Caki2 (cell line): ENCODE data around the gene DPYD. TPM values are rescaled to one million over a fixed set of nuclear protein-coding genes. Genes with fewer than 3 reads are reported as not detected.

Source experiments
- DNase-seq: peaks from one replicate; pipeline ENCODE4 v3.0.0-alpha.2; 2015; ENCODE audit warnings: low read depth
- in situ Hi-C: cut with HindIII; loops from 2 replicates; pipeline ENCODE4 v1.10.0; 2016; ENCODE audit warnings: low sequenced_read_pairs, low pct_unique_long_range_greater_than_20kb, mixed read lengths
- total RNA-seq: library from RNA; depleted of rRNA; stranded (reverse); fragments of >200 nt; shearing (Covaris generic); gene quantifications from 2 replicates; pipeline ENCODE4 v1.2.3, GENCODE V29; 2014; ENCODE audit warnings: low replicate concordance

Gene DPYD
- total RNA-seq, 1 experiment from 2014 or later = 2.2 TPM

DNA sequence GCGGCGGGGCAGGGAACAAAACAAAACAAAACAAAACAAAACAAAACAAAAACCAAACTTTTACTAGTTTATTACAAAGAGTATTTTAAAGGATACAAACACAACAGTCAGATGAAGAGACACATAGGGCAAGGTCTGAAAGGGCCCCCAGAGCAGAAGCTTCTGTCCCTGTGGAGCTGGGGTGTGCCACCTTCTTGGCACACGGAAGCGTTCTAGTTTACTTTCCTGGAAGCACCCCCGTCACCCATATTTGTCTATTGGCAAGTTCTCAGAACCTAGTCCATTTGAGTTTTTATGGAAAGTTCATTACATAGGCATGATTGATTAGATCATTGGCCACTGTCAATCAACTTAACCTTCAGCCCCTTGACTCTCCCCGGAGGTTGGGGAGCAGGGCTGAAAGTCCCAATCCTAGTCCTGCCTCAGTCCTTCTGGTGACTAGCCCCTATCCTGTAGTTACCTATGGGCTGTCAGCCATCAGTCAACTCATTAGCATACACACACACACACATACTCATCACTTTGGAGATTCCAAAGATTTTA is 380.4 kb downstream of the DPYD start:
- in situ Hi-C loops = no loop called here
- DNase-seq = no peak

DNA sequence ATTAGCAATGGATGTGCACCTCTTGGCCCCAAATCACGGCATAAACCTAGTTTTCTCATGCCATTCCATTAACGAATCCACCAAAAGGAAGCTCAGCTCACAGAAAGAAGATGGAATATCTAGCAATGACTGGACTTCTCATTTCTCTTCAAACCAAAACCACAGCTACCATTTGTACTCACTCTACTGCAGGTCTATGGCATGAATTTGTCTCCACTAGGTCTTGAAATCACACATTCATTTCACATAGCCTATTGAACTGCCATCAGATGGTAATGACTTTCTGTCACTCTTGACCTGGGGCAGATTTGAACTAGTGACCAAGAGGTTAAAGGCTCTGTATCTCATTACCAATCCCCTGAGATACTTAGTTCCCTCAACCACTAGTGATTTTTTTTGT is 382.7 kb downstream of the DPYD start:
- in situ Hi-C loops = no loop called here
- DNase-seq = no peak

DNA sequence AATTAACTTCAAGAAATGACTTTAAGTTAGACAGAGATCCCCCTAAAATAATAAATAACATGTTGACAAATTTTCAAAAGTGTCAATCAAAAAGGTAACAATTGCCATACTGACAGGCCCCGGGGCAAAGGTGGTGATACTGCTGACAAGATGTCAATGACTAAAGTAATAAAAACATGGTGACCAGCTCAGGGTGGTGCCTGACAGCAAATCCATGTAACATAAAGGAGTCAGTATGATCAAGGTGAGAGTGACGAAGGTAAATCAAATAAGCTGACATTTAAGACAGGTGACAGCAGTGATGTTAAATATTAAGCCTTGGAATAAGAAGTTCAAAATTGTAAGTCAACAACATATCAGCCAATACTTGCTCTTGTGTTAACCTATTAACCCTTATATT is 387.5 kb downstream of the DPYD start:
- DNase-seq = no peak

DNA sequence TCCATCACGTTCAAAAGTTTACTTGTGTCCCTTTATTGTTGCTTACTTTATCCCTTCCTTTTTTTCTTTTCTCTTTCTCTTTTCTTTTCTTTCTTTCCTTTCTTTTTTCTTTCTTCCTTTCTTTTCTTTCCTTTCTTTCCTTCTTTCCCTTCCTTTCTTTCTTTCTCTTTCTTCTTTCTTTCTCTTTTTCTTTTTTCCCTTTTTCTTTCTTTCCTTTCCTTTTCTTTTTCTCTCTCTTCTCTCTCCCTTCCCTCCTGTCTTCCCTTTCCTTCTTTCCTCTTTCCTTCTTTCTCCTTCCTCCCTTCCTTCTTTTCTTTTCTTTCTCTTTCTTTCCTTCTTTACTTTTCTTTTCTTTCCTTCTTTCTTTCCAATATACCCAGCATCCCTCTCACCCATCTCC is 391.2 kb downstream of the DPYD start:
- in situ Hi-C loops = no loop called here
- DNase-seq = no peak

More for the DNA sequence above, 387.5 kb downstream of the DPYD start:
- in situ Hi-C loops = no loop called here

DNA sequence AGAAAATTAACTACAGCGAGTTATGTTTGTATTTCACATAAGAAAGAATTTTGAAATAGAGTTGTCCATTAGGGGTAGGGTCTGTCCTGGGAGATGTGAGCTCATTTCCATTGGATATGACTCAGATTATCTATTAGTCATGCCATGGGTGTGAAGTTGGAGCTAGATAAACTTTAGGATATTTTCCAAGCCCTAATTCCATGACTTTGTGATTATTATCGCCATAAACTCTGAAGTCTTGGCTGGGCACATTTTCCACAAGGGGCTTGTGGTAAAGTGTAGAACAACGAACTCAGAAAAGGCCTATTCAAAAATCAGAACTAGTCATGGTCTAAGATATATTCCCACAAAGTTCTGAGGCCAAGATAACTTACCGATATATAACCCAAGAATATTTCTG is 396.6 kb downstream of the DPYD start:
- in situ Hi-C loops = no loop called here
- DNase-seq = no peak

DNA sequence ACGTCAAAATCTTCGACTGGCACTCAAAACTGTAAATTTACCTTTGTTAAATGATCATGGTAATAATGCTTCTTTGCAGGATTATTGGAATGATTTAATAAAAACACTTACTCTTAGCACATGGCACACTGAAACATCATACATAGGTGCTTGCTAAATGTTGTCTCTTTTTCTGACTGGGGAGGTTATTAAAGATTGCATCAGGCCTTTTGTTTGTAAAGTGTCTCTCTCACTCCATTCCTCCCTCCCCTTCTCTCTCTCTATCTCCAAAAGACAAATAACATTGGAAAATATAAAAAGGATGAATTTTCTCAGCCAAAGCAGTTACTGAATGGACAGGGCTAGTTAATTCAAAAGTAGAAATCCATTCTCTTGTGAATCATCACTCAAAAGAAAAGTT is 404.2 kb downstream of the DPYD start:
- in situ Hi-C loops = no loop called here
- DNase-seq = no peak

DNA sequence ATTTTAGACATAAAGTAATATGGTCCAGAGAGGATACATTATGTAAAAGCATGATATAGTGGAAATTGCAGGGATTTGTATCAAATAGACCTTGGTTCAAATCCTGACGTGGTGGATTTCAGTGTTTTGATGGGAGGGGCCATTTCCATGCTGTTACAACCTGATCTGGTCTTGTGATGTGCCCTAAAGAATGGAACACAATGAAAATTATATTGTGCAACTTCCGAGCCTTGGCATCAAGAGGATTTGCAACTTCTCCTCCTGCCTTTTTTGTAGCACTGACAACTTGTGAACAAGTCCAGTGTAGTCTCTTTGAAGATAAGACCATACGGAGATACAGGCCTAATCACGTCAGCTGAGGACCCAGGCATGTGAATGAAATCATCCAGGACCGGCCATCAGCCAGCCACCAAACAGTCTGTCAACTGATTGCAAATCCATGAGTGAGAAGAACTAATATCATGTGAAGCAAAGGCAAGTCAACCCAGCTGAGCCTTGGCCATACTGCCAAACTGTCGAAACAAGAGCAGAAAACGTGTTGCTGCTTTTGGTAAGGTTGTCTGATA is 412.1 kb downstream of the DPYD start:
- in situ Hi-C loops = no loop called here
- no peak for DNase-seq

DNA sequence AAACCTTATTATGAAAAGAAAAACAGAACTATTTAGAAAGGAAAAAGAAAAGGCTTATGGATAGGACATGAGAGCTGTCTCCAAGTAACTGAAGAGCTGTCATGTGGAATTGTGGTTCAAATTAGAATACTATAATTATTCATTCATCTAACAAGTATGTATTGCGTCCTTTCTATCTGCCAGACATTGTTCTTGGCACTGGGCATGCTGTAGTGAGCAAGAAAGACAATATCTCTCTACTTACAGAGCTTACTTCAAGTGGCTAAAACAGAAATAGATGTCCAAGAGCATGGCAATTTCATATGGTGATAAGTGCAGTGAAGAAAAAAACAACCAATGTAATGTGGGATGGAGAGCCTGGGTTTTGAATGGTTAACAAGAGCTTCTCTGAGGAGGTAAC is 413.0 kb downstream of the DPYD start:
- in situ Hi-C loops = no loop called here

DNA sequence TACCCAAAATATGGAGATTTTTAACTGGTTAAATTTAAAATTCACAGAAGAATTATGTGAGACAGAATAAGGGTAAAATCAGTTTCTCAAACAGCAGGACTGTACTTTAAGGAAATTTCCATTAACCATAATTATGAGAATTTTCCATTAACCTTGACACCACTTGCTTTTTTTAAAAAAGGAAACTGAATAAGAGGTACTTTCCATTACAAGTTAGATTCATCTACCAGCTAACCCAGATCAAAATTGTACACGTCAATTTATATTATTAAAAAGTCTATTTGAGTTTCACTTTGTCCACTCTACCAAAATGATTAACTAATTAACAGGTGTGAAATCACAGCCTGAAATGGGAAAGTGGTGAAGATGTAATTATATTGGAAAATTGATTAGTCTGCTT is 414.5 kb downstream of the DPYD start:
- no peak for DNase-seq
- in situ Hi-C loops = no loop called here

More for the DNA sequence above, 413.0 kb downstream of the DPYD start:
- no peak for DNase-seq

DNA sequence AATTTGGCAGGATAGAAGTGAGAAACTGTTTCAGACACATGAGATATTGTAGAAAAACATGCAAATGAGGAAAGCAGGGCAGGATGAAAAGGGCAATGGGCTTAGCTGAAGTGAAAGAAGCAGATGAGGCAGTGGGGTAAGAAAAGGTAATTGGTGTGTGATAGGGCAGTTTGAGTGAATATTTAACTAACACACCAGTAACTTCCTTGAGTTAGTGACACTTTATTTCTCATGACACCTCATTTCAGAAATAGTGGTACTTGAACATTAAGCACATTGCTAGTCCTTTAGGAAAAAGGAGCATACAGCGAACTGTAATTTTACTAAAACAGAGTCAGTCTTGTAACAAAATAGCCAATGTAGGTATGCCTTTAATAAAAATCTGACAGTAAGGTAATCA is 415.0 kb downstream of the DPYD start:
- no peak for DNase-seq
- in situ Hi-C loops = no loop called here

DNA sequence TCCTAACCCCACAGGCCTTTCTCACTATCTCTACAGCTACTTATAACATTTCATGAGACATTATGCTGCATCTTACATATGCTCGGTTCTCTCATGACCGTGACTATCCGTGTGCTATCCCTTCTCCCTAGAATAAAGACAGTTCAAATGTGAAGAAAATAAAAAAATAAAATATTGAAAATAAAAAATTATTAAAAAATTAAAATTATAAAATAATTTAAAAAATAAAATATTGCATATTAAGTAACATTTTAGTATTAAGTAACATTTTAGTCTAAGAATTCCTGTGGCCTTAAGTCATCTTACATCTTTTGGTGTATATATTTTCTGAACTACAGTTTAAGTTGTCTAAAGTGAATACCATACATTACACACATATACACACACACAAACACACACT is 415.5 kb downstream of the DPYD start:
- in situ Hi-C loops = no loop called here
- no peak for DNase-seq

DNA sequence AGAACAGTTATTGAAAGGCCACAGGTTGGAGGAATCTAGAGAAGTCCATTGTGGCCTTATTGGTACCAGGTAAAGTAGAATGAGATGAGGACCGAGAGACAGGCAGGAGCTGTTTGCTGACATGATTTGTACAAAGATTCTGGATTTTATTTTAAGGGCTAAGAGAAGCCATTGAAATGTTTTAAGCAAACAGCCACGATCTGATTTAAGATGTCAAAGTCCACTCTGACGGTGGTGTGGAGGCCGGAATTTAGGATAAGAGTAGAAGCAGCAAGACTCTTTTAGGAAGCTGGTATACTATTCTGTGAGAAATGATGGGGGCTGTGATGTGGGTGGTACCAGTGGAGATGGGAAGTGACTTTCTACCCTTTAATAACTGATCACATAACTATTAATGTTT is 418.5 kb downstream of the DPYD start:
- DNase-seq = no peak
- in situ Hi-C loops = no loop called here

DNA sequence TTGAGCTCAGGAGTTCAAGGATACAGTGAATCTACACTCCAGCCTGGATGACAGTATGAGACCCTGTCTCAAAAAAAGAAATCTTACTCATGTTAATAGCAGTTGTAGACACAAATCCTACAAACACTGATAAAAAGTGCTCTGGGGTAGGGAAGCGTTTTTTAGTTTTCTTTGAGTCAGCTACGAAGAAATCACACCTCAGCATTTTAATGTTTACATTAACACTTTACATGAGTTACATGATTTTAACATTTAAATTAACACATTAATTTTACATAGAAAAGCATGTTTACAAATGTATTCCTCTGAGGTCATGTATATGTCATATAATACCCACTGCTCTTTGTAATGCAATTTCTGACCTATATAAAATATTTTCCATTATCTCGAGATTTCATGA is 419.2 kb downstream of the DPYD start:
- no peak for DNase-seq
- in situ Hi-C loops = no loop called here

DNA sequence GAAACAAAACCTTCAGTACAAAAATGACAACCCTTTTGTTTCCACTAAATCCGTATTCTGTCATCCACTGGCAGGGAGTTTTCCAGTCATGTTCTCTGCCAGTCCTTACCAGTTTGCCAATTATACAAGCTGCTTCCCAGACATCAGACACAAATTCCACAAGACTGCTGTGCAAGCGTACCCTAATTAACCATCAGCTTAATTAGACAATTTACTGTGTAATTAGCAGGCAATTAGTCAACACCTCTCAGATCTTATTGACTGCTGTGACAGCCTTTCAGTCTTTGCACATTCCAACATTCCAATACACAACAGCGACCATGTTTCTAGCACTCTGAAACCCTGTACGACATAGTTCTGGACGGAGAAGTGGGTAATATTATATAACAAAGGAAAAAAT is 420.1 kb downstream of the DPYD start:
- no peak for DNase-seq
- in situ Hi-C loops = no loop called here

DNA sequence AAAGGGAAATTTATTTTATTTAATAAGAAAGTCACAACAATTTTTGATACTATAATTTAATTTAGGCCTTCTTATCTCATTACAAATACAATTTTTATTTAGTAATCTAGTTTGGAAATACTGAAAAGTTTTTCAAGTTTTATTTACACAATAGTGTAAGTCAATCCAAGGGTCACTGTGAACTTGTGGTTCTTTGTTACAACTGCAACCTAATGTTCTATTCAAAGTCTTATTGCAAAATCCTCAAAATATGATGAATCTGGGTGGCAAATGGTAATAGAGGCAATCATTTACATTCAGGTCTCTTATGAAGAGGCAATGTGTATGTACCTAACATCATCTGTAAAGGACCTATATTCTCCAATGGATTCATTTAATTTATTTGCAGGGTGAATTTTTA is 421.2 kb downstream of the DPYD start:
- DNase-seq = no peak
- in situ Hi-C loops = no loop called here

DNA sequence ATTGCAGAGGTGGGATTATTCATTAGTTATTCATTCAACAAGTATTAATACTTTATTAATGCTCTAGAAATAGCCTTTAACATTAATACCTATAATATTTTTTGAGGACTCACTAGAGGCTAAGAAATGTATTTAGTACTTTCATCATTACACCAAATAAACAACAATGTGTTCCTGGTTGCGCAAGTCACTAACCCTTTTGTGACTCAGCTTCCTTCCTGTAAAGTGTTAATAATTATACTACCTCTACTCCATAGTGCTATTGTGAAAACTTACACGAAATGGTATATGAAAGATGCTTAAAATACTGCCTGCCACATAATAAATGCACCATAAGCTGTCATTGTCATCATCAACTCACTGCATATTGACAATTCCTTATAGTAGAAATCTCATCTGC is 431.0 kb downstream of the DPYD start:
- peak; percentile 13 for DNase-seq
- in situ Hi-C loops = no loop called here

DNA sequence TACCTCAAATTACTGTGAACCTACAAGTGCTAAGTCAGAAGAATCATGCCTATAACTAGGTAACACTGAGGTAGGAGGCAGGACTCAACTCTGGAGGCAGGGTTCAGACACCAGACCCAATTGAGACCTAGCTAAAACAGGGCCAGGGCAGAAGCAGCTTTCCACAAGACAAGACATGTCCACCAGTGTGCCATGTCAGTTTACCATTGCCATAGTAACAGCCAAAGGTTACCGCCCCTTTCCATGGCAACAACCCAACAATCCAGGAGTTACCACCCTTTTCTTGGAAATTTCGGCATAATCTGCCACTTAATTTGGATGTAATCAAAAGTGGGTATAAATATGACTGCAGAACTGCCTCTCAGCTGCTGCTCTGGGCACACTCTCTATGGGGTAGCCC is 432.3 kb downstream of the DPYD start:
- in situ Hi-C loops = no loop called here
- DNase-seq = no peak

DNA sequence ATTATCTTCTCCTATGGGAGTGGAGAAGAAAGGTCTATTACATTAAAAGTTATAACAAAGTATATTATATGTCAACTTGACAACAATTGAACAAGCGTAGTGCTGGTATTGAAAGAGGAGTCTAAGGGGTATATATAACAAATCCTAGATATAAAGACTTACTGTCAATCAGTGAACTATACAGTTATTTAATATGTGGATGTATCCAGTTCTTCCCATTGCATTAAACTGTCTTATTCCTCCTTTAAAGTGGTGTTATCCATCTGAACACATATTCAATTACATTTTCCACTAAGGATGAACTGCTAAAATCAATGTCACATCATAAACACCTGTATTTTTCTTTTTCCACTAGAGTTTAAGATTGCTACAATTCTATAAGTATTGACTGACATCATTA is 438.8 kb downstream of the DPYD start:
- DNase-seq = no peak
- in situ Hi-C loops = no loop called here

DNA sequence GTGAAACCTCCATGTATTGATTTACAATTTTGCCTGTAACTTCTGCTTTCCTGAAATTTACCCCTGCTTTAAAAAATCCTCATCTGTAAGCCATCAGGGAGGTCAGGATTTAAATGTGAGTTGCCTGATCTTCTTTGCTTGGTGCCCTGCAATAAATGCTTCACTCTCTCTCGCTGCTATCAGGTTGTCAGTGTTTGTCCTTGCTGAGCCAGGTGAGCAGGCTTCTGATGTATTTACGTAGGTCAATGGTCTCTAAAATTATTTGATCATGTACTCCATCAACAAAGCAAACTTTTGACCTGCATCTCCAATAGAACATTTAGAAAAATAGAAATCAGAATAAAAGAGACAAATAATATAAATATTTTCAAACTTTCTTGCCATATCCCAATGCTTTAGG is 453.4 kb downstream of the DPYD start:
- no peak for DNase-seq
- in situ Hi-C loops = no loop called here

DNA sequence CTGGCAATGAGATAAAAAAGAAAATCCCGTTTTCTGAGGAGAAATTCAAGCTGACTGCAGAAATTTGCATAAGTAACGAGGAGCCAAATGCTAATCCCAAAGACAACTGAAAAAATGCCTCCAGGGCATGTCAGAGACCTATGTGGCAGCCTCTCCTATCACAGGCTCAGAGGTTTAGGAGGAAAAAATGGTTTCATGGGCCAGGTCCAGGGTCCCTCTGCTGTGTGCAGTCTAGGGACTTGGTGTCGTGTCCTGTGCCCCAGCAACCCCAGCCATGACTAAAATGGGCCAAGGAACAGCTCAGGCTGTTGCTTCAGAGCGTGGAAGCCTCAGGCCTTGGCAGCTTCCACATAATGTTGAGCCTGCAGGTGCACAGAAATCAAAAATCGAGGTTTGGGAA is 456.5 kb downstream of the DPYD start:
- no peak for DNase-seq
- in situ Hi-C loops = no loop called here

DNA sequence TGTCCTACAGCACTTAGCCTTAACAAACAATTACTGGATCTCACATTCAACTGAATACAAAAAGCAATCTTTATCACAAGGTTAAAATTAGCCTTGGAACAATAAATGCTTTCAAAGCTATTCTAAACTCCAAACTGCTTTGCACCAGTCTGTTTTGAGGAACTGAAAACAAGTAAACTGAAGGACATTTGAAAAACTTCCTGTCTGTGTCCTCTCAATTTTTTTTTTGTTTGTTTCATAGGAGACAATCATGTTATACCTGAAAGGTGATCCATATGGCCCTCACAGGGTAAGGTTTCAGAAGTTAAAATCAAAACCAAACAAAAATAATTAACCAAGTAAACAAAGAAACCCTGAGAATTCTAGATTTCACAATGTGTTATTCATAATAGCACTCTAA is 459.1 kb downstream of the DPYD start:
- in situ Hi-C loops = no loop called here
- DNase-seq = no peak
